GM12874 (cell line): ENCODE results near the gene MOB3C.

ENCODE experiments used
- TF ChIP-seq, protein P1 (sequence below): IDR thresholded peaks from 2 replicates; pipeline ENCODE4 v1.5.1; 2011; ENCODE audit warnings: low read depth, mild to moderate bottlenecking, control low read depth, low read length, moderate library complexity; ENCODE audit not compliant: insufficient read depth

MOB3C gene

DNA sequence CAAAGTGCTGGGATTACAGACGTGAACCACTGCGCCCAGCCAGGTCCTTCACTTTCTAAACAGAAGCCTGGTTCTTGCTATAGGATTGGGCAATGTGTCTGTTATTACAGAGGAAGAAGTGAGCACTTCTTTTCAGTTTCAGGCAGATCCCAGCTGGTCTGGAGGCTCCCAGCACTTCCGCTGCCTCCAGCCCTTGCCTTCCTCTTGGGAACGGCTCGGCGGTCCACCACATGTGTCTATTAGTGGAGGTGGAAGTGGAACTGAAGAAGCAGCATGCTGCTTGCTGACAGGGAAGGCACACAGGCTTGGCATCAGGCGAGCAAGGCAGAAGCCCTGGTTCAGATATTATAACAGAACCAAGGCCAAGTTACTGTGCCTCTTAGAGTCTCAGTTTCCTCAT is 29.5 kb downstream of the MOB3C start:
- TF ChIP-seq, protein P1, sequence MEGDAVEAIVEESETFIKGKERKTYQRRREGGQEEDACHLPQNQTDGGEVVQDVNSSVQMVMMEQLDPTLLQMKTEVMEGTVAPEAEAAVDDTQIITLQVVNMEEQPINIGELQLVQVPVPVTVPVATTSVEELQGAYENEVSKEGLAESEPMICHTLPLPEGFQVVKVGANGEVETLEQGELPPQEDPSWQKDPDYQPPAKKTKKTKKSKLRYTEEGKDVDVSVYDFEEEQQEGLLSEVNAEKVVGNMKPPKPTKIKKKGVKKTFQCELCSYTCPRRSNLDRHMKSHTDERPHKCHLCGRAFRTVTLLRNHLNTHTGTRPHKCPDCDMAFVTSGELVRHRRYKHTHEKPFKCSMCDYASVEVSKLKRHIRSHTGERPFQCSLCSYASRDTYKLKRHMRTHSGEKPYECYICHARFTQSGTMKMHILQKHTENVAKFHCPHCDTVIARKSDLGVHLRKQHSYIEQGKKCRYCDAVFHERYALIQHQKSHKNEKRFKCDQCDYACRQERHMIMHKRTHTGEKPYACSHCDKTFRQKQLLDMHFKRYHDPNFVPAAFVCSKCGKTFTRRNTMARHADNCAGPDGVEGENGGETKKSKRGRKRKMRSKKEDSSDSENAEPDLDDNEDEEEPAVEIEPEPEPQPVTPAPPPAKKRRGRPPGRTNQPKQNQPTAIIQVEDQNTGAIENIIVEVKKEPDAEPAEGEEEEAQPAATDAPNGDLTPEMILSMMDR, result no peak

DNA sequence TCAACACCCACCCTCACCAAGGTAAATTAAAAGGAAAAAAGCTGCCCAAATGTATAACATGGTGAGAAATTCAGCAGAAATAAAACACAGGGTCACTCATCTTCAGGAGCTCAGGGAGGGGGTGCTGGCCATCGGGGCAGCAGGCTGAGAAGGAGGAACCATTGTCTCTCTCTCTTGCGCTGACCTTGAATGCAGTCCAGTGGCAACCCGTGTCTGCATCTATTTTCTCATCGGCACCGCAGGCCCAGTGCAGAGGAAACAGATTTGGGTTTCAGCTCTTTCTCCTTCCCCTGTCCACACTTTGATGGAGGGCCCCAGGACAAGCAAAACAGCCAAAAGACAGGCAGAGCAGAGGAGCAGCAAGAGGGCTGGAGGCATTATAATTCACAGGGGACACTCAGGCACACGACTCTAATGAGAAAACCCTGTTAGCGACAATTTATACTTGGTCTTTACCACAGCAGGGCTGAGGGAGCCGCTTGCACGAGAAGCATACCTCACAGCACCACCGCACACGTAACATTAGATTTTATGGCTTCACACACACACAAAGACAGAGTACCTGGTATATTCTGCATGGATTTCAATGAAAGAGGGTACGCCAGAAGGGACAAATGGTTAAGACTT is 31.2 kb downstream of the MOB3C start:
- TF ChIP-seq, protein P1, result no peak

DNA sequence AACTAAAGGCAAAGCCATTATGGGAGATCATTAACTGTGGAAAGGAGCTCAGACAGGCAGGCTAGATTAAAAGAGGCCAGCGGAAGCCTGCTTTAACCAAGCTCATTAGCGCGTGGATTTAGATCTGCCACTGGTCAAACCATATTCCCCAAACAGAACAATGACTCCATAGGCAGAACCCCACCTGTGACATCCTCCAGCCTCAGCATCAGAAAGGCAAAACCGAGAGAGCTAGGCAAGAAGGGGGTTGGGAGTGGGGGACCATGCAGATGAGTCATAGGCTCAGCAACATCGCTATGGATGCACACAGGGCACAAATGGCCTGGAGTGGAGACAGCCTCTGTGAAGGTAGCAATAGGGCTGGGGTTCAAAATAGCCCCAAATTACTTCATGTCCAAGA is 33.1 kb downstream of the MOB3C start:
- TF ChIP-seq, protein P1, result no peak

DNA sequence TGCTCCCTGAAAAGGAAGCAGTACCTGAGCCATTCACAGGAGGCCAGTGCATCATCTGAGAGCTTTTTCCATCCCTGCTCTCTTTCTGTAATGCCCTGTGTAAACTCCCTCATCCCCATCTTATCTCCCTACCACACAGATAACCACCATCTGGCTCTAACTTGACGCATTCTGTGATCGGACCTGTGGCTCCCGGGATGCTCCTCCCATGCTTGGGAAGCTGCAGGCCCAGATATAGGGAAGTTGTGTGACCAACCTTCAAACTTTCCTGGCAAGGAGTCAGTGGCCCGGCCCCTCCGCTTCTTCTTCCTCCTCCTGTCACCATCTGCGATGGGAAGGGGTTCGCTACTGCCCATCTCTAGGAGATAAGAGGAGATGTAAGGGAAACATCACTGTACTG is 33.6 kb downstream of the MOB3C start:
- TF ChIP-seq, protein P1, result no peak

DNA sequence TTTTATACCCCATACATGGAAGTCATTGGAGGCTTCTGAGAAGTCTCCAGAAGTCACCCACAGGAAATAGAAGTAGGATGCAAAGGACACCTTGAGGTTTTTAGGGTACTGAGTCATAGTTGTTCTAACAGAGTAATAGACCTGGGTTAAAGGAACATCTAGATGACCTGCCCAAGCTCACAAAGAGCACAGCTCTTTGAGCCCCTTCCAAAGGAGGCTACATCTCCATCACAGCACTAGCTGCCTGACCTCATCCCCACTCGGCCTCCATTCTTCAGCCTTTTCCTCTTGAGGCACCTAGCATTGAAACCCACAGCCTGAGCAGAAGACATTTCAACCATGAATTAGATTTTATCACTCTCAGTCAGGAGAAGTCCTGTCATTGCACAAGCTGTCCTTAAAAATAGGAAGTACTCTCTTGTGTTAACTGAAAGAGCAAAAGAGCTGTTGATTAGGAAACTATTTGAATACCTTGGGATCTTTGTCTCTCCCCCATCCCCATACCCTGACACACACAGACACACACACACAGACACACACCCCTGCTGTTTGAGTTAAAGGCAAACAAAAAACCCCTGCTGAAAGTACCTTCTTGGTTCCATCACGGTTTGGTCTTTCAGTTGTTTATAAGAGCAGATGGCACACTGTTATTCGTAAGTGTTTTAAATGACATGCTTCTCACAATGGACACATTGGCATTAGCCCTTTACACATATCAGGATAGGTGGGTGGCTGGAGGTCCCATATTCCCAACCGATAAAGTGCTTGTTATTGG is 34.7 kb downstream of the MOB3C start:
- TF ChIP-seq, protein P1, result no peak

DNA sequence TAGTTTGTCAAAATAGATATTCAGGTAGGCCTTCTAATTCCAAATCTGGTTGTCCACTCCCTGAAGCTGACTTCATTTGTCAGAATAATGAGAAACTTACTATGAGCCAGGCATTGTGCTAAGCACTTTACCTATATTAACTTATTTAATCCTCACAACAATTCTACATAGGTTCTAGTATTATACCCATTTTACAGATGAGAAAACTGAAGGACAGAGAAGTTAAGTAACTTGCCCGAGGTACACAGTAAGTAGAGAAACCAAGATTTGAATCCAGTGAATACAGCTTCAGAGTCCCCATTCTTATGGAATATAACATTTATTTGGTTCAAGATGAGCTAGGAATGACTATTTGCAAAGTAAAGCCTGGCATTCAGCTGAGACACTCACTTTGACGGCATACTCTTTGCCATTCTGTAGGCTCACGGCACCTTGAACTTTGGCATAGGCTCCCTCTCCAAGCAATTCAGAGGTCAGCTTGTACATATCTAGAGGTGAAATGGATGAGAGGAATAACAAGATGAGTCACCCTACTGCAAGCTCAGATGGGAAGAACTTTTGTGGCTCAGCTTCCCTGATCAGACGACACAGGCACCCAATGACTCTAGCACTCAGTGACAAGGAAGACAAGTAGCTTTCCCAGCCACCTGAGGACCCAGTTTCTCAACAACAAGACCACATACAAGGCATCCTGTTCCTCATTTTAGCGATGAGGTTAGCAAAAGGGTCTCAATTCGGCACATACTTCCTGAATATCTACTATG is 36.3 kb downstream of the MOB3C start:
- TF ChIP-seq, protein P1, result no peak

DNA sequence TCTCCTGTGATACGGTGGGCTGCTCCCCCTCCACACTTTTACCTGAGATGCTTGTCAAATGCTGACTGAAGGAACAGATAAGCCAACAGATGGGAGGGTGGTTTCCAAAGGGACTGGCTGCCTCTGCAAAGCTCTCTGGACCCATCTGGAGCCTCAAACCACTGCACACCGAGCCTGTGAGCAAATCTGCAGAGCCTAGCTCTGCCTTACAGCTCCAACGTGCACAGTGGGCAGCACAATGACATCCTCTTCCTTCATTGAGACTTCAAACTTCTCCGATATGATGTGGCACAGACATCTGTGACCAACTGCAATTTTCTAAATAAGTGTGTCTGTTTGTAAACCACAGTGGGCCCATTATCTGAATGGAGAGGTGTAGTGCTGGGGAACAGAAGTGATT is 38.9 kb downstream of the MOB3C start:
- TF ChIP-seq, protein P1, result no peak
